ENCODE results near the gene YY1.
A peak's percentile ranks its signal among the peaks of the same experiment; 100 is the strongest.
"Not testable (repeated sequence)": the region's sequence is repeated elsewhere in the genome, so short reads cannot be mapped to it uniquely, and the experiment has no call there.

The YY1 gene

DNA sequence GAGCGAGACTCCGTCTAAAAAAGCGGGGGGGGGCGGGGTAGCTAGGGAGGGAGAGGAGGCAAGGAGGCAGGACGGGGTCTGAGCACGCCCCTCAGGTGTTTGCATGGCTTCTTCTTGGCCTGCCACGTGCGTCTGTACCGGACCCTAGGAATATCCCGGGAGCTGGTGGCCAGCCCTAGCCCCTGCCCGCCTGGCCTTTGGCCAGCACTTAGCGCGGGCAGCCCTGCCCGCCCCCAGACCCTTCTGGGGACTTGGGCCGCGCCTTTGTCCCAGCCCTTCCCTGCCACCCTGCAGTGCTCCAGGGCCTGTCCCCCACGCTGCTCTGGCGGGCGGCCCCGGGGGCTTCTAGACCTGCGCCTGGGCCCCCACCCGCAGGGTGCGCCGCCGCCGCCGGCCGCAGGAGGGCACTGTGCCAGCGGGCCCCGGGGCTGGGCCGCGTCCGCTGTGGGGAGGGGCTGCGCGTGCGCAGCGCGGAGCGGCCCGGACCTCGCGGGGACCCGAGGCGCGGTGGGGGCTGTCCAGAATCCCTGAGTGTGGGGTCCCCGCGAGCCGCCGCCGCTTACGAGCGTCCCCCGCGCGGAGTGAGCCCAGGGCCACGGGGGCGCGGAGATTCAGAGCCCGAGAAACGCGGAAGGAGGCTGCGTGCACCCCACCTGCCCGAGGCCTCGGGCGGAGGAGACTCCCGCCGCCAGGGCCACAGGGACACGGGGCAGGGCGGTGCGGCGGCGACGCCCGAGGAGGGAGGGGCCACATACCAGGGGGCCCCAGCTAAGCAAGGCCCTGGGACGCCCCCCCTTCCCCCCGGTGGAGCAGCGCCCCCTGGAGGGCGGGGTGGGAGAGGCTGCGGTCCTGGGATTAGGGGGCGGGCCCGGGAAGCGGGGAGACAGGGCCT, 46.3 kb downstream of the YY1 start:
- DNase-seq, result peak; percentile 73

DNA sequence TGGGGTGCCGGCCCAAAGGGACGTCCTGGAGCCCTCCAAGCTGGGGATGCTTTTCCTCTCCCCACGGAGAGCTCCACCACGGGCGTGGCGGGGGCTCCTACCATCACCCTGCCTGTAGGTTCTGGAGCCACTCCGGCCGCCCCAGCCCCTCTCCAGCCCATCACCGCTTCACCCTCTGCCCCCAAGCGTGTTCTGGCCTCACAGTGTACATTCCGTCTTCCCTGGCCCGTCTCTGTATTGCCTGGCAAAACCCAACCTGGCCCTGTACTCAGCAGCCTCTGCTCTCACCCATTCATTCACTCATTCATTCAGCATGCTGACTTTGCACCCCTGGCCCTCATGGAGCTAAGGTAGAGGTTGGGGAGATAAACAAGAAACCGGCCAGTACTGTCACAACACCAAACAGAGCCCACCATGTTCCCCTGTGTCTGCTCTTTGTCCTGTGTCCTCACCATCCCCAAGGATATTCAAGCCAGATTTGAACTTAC, 47.0 kb downstream of the YY1 start:
- no peak for DNase-seq

DNA sequence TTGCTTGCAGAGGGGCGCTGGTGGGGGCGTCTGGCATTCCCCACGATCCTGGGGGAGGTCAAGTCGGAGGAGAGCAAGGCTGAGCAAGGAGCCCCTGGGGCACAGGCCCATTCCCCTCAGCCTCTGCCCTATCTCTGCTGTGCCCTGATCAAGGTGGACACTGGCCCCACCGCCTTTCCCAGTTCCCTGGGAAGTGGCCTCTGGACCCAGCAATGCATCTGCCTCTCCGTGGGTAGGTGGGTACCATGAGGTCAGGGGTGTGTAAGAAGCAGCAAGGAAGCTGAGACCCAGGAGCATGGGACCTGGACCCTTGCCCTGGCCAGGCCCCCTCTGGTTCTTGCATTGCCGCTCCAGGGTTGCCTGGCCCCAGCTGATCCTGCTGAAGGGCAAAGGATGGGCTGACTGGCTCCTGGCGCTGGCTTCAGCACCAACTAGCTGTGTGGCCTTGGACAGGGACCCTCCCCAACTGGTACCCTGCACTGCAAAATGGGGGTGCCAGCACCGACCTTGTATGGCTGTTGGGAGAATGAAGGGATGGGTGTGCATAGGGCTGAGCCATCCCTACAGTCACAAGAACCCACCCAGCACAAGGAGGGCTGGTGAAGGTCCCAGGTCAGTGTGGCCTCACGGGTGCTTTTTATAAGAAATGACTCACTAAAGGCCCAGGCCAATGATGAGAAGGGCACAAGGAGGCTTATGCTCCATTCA, 47.7 kb downstream of the YY1 start:
- DNase-seq, result no peak

DNA sequence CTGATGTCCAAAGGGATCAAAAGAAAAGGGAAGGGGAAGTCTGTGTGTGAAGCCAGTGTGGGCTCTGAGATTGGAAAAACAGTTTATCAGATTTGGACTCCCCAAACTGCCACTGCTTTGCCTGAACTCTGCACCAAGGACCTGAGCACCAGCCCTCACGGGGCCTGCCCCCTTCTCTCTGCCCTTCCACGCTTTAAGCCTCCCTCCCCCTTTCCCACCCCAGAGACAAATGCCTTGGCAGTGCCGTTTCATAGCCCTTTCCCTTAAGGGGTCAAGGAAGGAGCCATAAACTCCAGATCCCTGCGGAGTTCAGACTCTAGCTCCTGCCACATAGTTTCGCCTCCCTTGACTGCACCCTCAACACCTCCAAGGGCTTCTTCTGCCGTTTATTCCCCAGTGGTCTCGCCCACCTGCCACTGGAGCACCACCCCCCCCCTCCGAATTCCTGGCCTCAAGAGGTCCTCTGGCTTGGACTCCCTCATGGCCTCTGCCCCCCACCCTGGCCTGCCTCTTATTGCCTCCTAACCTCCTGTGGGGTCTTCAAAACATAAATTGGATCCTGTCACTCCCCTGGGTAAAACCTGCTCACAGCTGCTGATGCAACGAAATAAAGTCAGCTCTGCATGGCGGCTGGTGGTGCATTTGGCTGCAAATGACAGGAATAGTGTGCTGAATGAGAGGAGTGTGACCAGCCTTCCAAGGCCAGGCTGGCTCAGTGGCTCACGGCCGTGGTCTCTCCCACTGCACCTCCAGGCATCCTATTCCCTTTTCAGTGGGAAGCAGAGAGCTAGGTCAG, 48.5 kb downstream of the YY1 start:
- DNase-seq, result no peak

DNA sequence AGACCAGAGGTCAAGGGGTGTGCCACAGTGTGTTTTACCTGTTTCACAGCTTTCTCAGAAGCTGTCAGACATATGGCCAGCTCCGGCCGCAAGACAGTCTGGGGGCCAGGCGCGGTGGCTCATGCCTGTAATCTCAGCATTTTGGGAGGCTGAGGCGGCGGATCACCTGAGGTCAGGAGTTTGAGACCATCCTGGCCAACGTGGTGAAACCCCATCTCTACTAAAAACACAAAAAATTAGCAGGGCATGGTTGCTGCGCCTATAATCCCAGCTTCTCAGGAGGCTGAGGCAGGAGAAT, 49.0 kb downstream of the YY1 start:
- DNase-seq, result not testable (repeated sequence)

DNA sequence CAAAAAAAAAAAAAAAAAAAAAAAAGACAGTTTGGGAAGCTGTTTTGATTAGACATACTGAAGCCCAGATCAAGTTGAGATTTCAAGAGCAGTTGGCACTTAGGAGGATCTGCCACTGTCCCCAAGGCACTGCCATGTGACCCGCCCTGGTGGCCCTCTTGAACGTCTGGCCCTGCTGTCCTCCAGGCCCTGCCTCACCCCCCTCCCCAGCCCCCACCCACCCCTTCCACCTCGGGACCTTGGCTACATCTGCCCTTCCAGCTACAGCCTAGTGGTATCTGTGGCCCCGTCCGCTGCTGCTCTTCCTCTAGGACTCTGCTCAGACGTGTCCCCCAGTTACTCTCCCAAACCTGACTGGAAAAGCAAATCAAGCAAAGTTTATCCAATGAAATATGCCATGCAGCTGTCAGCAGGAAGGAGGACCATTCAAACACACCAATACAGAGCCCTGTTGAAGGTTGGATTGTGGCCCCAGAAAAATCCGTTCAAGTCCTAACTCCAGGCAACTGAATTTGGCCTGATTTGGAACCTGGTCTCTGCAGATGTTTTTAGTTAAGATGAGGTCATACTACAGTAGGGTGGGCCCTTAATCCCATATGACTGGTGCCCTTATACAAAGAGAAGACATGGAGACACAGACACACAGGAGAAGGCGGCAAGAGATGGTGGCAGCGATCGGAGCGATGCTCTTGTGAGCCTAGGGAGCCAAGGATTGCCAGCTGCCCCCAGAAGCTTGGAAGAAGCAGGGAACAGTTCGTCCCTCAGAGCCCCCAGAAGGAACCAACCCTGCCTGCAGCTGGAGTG, 49.6 kb downstream of the YY1 start:
- peak; percentile 24 for DNase-seq

- no peak for DNase-seq
Observed at GRCh38 chr14:100289916-100290606, 51.1 kb downstream of the YY1 start.

DNA sequence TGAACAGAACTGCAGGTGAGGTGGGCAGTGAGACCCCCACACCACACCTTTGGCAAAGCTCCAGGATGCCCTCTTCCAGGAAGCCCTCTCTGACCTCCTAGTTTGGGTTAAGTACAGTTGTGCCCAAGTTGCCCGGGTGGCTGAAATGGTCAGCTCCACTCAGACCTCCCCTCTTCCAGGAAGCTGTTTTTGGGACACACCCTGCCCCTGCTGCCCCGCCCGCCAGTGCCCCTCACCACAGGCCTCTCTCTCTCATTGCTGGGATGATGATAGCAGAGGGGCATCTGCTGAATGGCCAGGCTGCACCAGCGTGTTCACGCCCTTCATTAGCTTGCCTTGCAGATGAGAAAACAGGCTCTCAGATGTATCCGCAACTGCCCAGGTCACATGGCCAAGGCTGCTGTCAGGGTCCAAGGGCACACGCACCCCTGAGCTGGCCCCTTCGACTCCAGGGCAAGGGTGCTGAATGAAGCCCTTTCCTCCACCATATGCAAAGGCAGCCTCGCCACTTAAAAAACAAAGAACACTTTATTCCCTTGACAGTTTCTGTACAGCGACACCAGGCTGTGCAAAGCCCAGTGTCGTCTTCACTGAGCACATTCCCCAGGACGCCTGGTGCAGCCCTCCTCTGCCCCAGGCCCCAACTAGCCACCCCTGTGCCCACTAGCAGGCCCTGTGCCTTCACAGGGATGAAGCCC, 51.8 kb downstream of the YY1 start:
- no peak for DNase-seq

DNA sequence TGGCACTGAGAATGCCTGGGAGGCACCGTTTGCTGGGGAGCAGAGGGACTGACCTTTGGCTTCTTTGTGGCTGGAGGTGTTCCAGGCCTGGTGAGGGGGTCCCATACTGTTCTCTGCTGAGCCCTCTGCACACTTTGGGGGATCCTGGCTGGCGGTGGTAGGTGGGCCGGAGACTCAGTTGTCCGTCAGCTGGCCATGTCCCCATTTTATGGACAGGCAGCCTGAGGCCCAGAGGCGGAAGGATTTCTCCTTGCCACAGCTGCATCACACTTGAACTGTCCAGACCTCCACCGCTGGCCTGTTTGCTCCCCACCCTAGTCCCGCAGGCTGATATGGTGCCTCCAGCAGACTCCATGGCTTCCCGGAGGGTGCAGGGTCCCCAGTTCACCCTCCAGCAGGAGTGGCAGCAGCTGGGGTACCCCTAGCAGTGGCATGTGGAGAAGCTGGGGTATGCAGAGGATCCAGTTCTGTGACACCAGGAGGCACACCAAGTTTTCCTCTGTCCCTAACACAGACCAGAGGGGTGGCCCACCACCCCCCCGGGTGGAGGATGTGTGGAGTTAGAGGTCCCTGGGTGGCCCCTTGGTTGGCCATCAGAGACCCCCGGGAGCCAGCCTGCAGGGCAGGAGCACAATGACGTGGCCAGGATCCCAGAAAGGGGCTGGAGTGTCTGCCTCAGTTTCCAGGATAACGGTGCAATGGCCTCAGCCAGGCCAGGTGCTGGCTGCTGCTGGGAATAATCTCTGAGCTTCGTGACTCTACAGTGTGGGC, 52.5 kb downstream of the YY1 start:
- no peak for DNase-seq

DNA sequence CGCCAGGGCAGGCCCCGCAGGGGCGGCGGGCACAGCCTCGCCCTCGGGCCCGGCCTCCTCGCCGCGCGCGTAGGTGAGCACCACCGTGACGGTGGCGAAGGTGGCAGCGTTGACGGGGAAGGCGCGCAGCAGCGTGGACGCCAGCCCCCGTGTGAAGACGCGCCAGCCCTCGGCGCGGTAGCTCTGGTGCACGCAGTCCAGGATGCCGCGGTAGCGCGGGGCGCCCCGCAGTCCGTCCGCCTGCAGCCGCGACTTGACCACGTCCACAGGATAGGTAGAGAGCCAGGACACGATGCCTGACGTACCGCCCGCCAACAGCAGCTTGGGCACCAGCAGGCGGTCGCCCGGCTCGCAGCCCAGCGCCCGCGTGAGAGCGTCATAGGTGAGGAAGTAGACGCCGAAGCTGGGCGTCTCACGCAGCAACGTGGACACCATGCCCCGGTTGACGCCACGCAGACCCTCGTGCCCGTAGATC, 53.4 kb downstream of the YY1 start:
- DNase-seq, result no peak

- no peak for DNase-seq
Observed at GRCh38 chr14:100292776-100293461, 54.0 kb downstream of the YY1 start.

DNA sequence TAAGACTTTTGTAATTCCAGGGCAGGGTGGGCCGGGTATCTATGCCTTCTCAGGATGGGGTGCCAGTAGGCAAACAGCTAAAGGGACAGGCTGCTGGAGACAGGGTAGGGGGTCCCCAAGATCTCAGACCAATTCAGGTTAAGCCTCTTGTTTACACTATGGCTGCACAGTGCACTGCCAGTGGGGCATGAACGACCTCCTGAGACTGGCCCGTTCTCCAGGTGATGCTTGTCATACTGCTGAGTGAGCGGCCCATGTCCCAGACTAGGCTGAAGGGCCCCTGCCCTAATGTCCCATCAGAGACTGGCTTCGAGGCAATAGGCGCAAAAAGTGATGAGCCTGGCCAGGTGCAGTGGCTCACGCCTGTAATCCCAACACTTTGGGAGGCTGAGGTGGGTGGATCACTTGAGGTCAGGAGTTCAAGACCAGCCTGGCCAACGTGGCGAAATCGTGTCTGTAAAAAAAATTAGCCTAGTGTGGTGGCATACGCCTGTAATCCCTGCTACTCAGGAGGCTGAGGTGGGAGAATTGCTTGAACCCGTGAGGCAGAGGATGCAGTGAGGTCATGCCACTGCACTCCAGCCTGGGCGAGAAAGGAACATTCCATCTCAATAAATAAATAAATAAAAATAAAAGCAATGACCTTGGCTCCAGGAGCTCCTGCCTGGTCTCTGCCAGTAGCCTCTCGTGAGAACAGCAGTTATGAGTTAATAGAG, 54.7 kb downstream of the YY1 start:
- DNase-seq, result no peak

GRCh38 chr14:100294213-100294962, 55.4 kb downstream of the YY1 start:
- no peak for DNase-seq

- DNase-seq, result no peak
Observed at GRCh38 chr14:100294963-100295330, 56.0 kb downstream of the YY1 start.

- no peak for DNase-seq
Observed at GRCh38 chr14:100295376-100296105, 56.6 kb downstream of the YY1 start.

GRCh38 chr14:100296106-100296651, 57.2 kb downstream of the YY1 start:
- DNase-seq, result no peak

- DNase-seq, result not testable (repeated sequence)
Observed at GRCh38 chr14:100296729-100297128, 57.8 kb downstream of the YY1 start.

All from fibroblast of skin of scalp (primary cell).